Right atrium auricular region (tissue), 2 donors: ENCODE measurements around the gene DOK4. TPM values are rescaled to one million over a fixed set of nuclear protein-coding genes. Genes with fewer than 3 reads are reported as not detected.

Experiments used
- DNase-seq: peaks from one replicate; pipeline ENCODE4 v3.0.0-alpha.2; 2019; ENCODE audit warnings: low spot score
- H3K27ac ChIP-seq, 2 donors: fragments of 200-600 bp; sonication (generic); 1 replicate in 1 of 2; 2 replicates in 1 of 2; pipeline ENCODE4 v1.5.1; 2016 to 2019
- H3K27me3 ChIP-seq, 2 donors: fragments of 200-600 bp; sonication (generic); one replicate each; pipeline versions ENCODE4 v1.5.1 to v1.6.0; 2017 to 2019
- H3K36me3 ChIP-seq: fragments of 200-600 bp; sonication (generic); one replicate; pipeline ENCODE4 v1.5.1; 2016
- H3K4me1 ChIP-seq, 2 donors: fragments of 200-600 bp; sonication (generic); one replicate each; pipeline versions ENCODE4 v1.5.1 to v1.6.0; 2017 to 2019
- H3K4me3 ChIP-seq, 2 donors: fragments of 200-600 bp; sonication (generic); 1 replicate in 1 of 2; 2 replicates in 1 of 2; pipeline ENCODE4 v1.5.1; 2017 to 2019; ENCODE audit warnings: mild to moderate bottlenecking in 1 of 2, moderate library complexity in 1 of 2
- H3K9me3 ChIP-seq, 2 donors: fragments of 200-600 bp; sonication (generic); one replicate each; pipeline ENCODE4 v1.5.1; 2019
- total RNA-seq, 2 donors: library from RNA; depleted of rRNA; stranded (reverse); fragments of >200 nt; gene quantifications; one replicate each; pipeline ENCODE4 v1.1.0, GENCODE V29; 2016
- TF ChIP-seq, protein P1 (sequence below), 2 donors: fragments of 200-600 bp; sonication (generic); IDR thresholded peaks; one replicate each; pipeline ENCODE4 v1.5.1; 2019; ENCODE audit warnings: antibody characterized with exemption in 2 of 2

The DOK4 gene
- total RNA-seq, 2 donors from 2014 or later: 15.2 to 34.2 TPM

DNA sequence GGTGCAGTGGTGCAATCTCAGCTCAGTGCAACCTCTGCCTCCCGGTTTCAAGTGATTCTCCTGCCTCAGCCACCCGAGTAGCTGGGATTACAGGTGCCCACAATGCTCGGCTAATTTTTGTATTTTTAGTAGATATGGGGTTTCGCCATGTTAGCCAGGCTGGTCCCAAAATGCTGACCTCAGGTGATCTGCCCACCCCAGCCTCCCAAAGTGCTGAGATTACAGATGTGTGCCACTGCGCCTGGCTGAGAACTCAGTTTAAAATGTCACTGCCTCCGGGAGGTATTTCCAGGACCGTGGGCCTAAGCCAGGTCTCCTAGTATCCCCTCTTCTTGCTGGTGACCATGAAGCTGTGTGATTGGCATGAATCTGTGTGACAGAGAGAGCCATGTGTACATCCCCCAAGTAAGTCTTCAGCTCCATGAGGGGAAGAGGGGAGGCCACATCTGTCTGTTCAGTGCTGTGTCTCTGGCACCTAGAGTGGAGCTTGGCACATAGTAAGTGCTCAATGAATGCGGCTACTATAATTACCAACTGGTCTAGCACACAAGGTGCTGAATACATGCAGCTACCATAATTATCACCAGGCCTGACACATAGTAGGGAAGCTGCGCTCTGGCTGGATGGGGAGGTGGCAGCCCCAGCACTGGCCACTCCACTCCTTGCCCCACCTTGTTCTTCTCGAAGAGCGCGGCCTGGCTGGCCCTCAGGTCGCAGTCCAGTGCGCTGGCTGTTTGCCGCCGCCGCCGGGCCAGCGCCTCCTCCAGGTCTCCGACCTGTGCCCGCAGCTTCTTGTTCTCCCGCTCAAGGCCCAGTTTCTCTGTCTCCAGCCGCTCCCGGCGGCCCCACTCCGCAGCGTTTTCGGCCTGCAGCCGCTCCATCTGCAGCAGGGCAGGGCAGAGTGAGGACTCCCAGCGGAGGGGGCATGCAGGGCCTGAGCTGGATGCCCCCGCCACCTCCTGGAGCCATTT is 31.4 kb upstream of the DOK4 start:
- no peaks in the 10 kb centered on the region for H3K9me3 ChIP-seq
- peaks cover 21% of the 10 kb centered on the region for H3K36me3 ChIP-seq
- no peak overlapping the region for H3K4me3 ChIP-seq
- no peak overlapping the region for H3K27ac ChIP-seq
- no peaks in the 10 kb centered on the region for H3K27me3 ChIP-seq
- peaks cover 0 to 8% of the 10 kb centered on the region in 2 donors for H3K4me1 ChIP-seq
- TF ChIP-seq, protein P1, sequence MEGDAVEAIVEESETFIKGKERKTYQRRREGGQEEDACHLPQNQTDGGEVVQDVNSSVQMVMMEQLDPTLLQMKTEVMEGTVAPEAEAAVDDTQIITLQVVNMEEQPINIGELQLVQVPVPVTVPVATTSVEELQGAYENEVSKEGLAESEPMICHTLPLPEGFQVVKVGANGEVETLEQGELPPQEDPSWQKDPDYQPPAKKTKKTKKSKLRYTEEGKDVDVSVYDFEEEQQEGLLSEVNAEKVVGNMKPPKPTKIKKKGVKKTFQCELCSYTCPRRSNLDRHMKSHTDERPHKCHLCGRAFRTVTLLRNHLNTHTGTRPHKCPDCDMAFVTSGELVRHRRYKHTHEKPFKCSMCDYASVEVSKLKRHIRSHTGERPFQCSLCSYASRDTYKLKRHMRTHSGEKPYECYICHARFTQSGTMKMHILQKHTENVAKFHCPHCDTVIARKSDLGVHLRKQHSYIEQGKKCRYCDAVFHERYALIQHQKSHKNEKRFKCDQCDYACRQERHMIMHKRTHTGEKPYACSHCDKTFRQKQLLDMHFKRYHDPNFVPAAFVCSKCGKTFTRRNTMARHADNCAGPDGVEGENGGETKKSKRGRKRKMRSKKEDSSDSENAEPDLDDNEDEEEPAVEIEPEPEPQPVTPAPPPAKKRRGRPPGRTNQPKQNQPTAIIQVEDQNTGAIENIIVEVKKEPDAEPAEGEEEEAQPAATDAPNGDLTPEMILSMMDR (IDR thresholded peaks at IDR 0.05): no peak
- DNase-seq: no peak

DNA sequence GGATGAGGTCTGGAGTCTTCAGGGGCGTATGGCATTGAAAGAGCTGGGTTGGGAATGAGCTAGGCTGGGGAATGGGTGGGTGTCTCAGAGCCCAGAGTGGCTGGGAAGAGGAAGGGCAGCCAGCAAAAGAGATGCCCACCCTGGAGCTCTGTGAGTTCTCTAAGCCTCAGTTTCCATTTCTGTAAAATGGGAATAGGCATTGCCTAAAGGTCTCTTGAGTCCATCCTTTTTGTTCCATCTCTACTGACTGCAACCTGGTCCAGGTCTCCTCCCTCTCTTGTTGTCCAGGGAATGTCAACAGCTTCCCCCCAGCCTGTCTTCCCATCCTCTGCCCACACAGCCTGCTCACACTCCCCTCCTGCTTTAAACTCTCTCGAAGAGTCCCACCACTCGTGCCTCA is 30.5 kb upstream of the DOK4 start:
- TF ChIP-seq, protein P1 (IDR thresholded peaks at IDR 0.05): no peak
- H3K9me3 ChIP-seq: no peaks in the 10 kb centered on the region

DNA sequence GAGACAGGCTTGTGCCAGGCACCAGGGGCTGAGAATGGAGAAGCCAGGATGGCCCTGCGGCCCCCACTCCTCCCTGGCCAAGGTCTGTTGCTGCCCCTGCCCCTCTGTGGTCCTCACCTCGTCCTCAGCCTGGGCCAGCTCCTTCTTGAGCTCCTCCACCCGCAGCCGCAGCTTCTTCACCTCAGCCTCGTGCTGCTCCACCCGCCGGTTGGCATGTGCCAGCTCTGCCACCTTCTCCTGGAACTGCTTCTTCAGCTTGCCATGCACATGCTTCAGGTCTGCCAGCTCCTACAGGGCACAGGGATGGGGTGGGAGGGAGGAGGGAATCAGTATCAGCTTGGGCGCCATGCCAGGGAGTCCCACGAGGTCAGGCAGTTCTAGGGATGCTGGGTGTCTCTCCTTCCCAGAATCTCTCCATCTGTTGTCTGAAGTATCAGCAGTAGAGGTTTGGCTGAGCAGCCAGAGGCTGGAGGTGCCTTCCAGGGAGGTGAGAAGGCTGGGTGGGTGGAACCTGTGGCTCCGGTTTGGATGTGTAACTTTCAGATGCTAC is 30.0 kb upstream of the DOK4 start:
- TF ChIP-seq, protein P1 (IDR thresholded peaks at IDR 0.05): no peak
- Histone ChIP-seq H3K27ac (no peak overlapping the region), H3K4me1 (peaks cover 0 to 8% of the 10 kb centered on the region in 2 donors), H3K4me3 (no peak overlapping the region), H3K9me3 (no peaks in the 10 kb centered on the region), H3K36me3 (peaks cover 26% of the 10 kb centered on the region), H3K27me3 (no peaks in the 10 kb centered on the region)
- no peak for DNase-seq

More for the DNA sequence above, 30.5 kb upstream of the DOK4 start:
- Histone ChIP-seq H3K36me3 (peaks cover 26% of the 10 kb centered on the region), H3K4me1 (peaks cover 0 to 8% of the 10 kb centered on the region in 2 donors), H3K4me3 (no peak overlapping the region), H3K27me3 (no peaks in the 10 kb centered on the region), H3K27ac (no peak overlapping the region)
- DNase-seq: no peak

DNA sequence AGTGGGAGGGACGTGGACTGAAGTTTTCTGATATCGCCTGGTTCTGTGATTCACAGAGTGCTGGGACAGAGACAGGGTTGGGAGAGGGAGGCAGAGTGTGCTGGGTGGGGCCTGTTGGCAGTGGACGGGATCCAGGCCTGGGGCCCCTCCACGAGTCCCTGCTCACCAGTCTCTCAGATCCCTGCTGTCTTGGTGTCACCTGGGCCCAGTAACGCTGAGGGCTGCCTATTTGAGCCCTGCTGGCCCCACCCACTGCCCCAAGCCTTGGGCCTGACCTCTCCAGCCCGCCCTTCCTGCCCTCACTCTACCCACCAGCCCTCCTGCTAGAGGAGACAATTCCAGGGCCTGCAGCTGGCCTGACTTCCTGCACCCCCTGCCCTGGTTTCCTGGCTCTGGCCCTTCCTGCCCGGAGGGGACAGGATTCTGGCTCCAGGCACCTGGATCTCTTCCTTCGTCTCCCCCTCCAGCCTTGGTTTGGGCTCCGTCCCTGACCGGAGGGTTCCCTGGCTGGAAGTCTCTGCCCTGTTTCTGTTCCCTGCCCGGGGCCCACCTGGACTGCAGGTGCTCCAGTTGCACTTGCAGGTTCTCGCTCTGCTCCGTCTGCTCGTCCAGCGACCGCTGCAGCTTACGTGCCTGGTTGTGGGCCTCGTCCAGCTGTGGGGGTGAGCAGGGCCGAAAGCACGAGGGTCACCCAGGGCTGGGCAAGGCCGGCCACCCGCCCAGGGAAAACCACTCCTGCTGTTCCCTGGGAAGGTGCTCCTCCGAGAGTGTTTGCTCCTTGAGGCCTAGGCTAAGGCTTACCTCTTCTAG is 28.7 kb upstream of the DOK4 start:
- Histone ChIP-seq H3K4me3 (no peak overlapping the region), H3K27ac (no peak overlapping the region), H3K9me3 (no peaks in the 10 kb centered on the region), H3K27me3 (no peaks in the 10 kb centered on the region), H3K4me1 (peaks cover 0 to 8% of the 10 kb centered on the region in 2 donors), H3K36me3 (peaks cover 26% of the 10 kb centered on the region)
- TF ChIP-seq, protein P1 (IDR thresholded peaks at IDR 0.05): no peak
- no peak for DNase-seq

DNA sequence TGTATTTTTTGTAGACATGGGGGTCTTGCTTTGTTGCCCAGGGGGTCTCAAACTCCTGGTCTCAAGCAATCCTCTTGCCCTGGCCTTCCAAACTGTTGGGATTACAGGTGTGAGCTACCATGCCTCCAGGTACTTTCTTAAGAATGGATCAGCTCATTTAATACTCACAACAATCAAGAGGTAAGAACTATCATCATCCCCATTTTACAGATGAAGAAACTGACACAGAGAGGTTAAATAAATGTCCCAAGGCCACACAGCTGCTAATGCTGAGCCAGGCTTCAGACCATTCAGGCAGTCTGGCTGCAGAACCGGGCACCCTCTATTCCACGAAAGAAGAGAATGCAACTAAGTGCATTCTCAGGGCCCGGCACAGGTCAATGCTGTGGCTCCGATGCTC is 28.1 kb upstream of the DOK4 start:
- Histone ChIP-seq H3K4me1 (peaks cover 0 to 8% of the 10 kb centered on the region in 2 donors), H3K27me3 (no peaks in the 10 kb centered on the region), H3K27ac (no peak overlapping the region), H3K9me3 (no peaks in the 10 kb centered on the region), H3K36me3 (peaks cover 26% of the 10 kb centered on the region), H3K4me3 (no peak overlapping the region)
- DNase-seq: no peak
- TF ChIP-seq, protein P1 (IDR thresholded peaks at IDR 0.05): no peak
